GM10266 (cell line): ENCODE measurements around the gene ATP2A3.

Experiments used
- DNase-seq: peaks from one replicate; pipeline ENCODE4 v3.0.0; 2012; ENCODE audit errors: extremely low spot score
- CTCF ChIP-seq: IDR thresholded peaks from 2 replicates; pipeline ENCODE4 v1.5.1; 2012; ENCODE audit warnings: mild to moderate bottlenecking, low read depth; ENCODE audit not compliant: control insufficient read depth, insufficient read depth; ENCODE audit errors: missing control alignments

ATP2A3 gene

GRCh38 chr17:3959295-3959899 lies 4.8 kb downstream of the ATP2A3 start:
- no peak for DNase-seq
- no peak for TF ChIP-seq CTCF

GRCh38 chr17:3957735-3958599 lies 6.3 kb downstream of the ATP2A3 start:
- no peak for DNase-seq
- no peak for TF ChIP-seq CTCF

- no peak for DNase-seq
- TF ChIP-seq CTCF, result no peak
Measured at GRCh38 chr17:3956983-3957382, 7.3 kb downstream of the ATP2A3 start.

GRCh38 chr17:3956327-3956957 lies 7.8 kb downstream of the ATP2A3 start:
- TF ChIP-seq CTCF, result no peak
- DNase-seq, result no peak

GRCh38 chr17:3955673-3955988 lies 8.6 kb downstream of the ATP2A3 start:
- DNase-seq, result no peak
- no peak for TF ChIP-seq CTCF

- no peak for DNase-seq
- TF ChIP-seq CTCF, result no peak
Measured at GRCh38 chr17:3954976-3955672, 9.1 kb downstream of the ATP2A3 start.

- DNase-seq, result no peak
- TF ChIP-seq CTCF, result no peak
Measured at GRCh38 chr17:3954086-3954485, 10.2 kb downstream of the ATP2A3 start.
